CD14-positive monocyte (primary cell): ENCODE results near the gene PPP1R15B. TPM values are rescaled to one million over a fixed set of nuclear protein-coding genes. Genes with fewer than 3 reads are reported as not detected.

Experiments
- DNase-seq, 3 donors: peaks; one replicate each; pipeline ENCODE4 v3.0.0-alpha.2; 2011 to 2022
- H2AFZ ChIP-seq: 2 replicates; pipeline ENCODE4 v1.6.0; 2012; ENCODE audit warnings: mild to moderate bottlenecking, low read depth, low read length, inconsistent platforms; ENCODE audit not compliant: insufficient read depth, poor library complexity, severe bottlenecking
- H3K27ac ChIP-seq, 2 donors: 1 replicate in 1 of 2; 2 replicates in 1 of 2; pipeline ENCODE4 v1.5.1; 2012 to 2013; ENCODE audit warnings: low read length in 2 of 2, control low read depth in 1 of 2, inconsistent platforms in 1 of 2, low read depth in 1 of 2, mild to moderate bottlenecking in 1 of 2
- H3K27me3 ChIP-seq, 2 donors: one replicate each; pipeline versions ENCODE4 v1.6.0 to v1.6.1; 2011 to 2013; ENCODE audit warnings: low read length in 2 of 2; ENCODE audit not compliant: control insufficient read depth in 2 of 2, insufficient read depth in 2 of 2
- H3K36me3 ChIP-seq, 2 donors: replicated peaks in 1 of 2; 1 replicate in 1 of 2; 2 replicates in 1 of 2; pipeline versions ENCODE4 v1.5.1 to v1.6.1; 2012 to 2013; ENCODE audit warnings: low read length in 2 of 2, control low read depth in 1 of 2, inconsistent platforms in 1 of 2, mild to moderate bottlenecking in 1 of 2; ENCODE audit not compliant: insufficient read depth in 2 of 2, control insufficient read depth in 1 of 2
- H3K4me1 ChIP-seq, 2 donors: 1 replicate in 1 of 2; 2 replicates in 1 of 2; pipeline versions ENCODE4 v1.5.1 to v1.6.1; 2012 to 2013; ENCODE audit warnings: low read length in 2 of 2, control low read depth in 1 of 2, inconsistent platforms in 1 of 2, mild to moderate bottlenecking in 1 of 2, moderate library complexity in 1 of 2; ENCODE audit not compliant: insufficient read depth in 2 of 2, control insufficient read depth in 1 of 2
- H3K4me2 ChIP-seq: replicated peaks from 2 replicates; pipeline ENCODE3; 2012; ENCODE audit warnings: low read length, moderate library complexity, mild to moderate bottlenecking; ENCODE audit not compliant: poor library complexity, severe bottlenecking; ENCODE audit errors: extremely low read depth
- H3K4me3 ChIP-seq, 3 experiments: fragments of 200-600 bp in 1 of 3; sonication (generic) in 1 of 3; replicated peaks in 1 of 3; 1 replicate in 2 of 3; 2 replicates in 1 of 3; pipeline ENCODE4 v1.5.1; 2011 to 2013; ENCODE audit warnings: low read length in 3 of 3, mild to moderate bottlenecking in 3 of 3, control low read depth in 2 of 3, low read depth in 2 of 3, inconsistent platforms in 1 of 3, moderate library complexity in 1 of 3
- H3K79me2 ChIP-seq: 2 replicates; pipeline ENCODE4 v1.6.0; 2012; ENCODE audit warnings: mild to moderate bottlenecking, control low read depth, inconsistent platforms, low read length, moderate library complexity; ENCODE audit not compliant: insufficient read depth
- H3K9ac ChIP-seq: 2 replicates; pipeline ENCODE4 v1.6.0; 2017; ENCODE audit warnings: low read length, mild to moderate bottlenecking; ENCODE audit not compliant: insufficient read depth, poor library complexity, severe bottlenecking
- H3K9me3 ChIP-seq, 2 donors: replicated peaks in 1 of 2; 1 replicate in 1 of 2; 2 replicates in 1 of 2; pipeline versions ENCODE4 v1.5.1 to v1.6.1; 2012 to 2013; ENCODE audit warnings: low read length in 2 of 2, control low read depth in 1 of 2; ENCODE audit not compliant: control insufficient read depth in 1 of 2, insufficient read depth in 1 of 2
- H4K20me1 ChIP-seq: 2 replicates; pipeline ENCODE4 v1.6.0; 2012; ENCODE audit warnings: mild to moderate bottlenecking, low read length, control low read depth, moderate library complexity; ENCODE audit not compliant: insufficient read depth
- H3K27ac Mint-ChIP-seq, 7 donors: one replicate each; pipeline ENCODE4 v1.8.0; 2020; ENCODE audit warnings: mild to moderate bottlenecking in 7 of 7, mixed read lengths in 7 of 7, moderate library complexity in 6 of 7, inconsistent platforms in 2 of 7
- H3K27me3 Mint-ChIP-seq, 3 donors: one replicate each; pipeline ENCODE4 v1.8.0; 2021 to 2022; ENCODE audit warnings: low read depth in 3 of 3, mild to moderate bottlenecking in 3 of 3, mixed read lengths in 3 of 3, moderate library complexity in 3 of 3, inconsistent platforms in 1 of 3
- H3K36me3 Mint-ChIP-seq, 2 donors: one replicate each; pipeline ENCODE4 v1.8.0; 2020; ENCODE audit warnings: mixed read lengths in 2 of 2, inconsistent platforms in 1 of 2, mild to moderate bottlenecking in 1 of 2
- H3K4me1 Mint-ChIP-seq: one replicate; pipeline ENCODE4 v1.8.0; 2020; ENCODE audit warnings: mild to moderate bottlenecking, mixed read lengths
- H3K4me3 Mint-ChIP-seq, 2 donors: one replicate each; pipeline ENCODE4 v1.8.0; 2020; ENCODE audit warnings: mild to moderate bottlenecking in 2 of 2, mixed read lengths in 2 of 2, moderate library complexity in 1 of 2
- H3K9me3 Mint-ChIP-seq, 7 donors: one replicate each; pipeline ENCODE4 v1.8.0; 2020 to 2022; ENCODE audit warnings: mixed read lengths in 7 of 7, mild to moderate bottlenecking in 6 of 7, moderate library complexity in 6 of 7, inconsistent platforms in 2 of 7
- WGBS: methylation state at CpG from one replicate; pipeline ENCODE4 v1.1.5; 2013; ENCODE audit warnings: missing lambda C conversion rate; ENCODE audit not compliant: insufficient coverage; 5-methylcytosine and 5-hydroxymethylcytosine counted together
- intact Hi-C, 2 donors: fragments of 100-400 bp; cut with micrococcal nuclease; formaldehyde crosslinking; loops; one replicate each; pipeline versions ENCODE4 v1.15.0 to v1.15.1; 2023
- polyA plus RNA-seq, 3 donors: library from polyadenylated mRNA; depleted of rRNA in 1 of 3; unstranded in 2 of 3; stranded (reverse) in 1 of 3; fragments of 300-500 nt in 2 of 3; fragments of >200 nt in 1 of 3; fragmentation: Illumina TruSeq in 2 of 3; gene quantifications; 1 replicate in 2 of 3; 2 replicates in 1 of 3; pipeline ENCODE4 v1.2.3, GENCODE V29; 2012 to 2021
- TF ChIP-seq, protein P1 (sequence below): fragments of 200-600 bp; IDR thresholded peaks from one replicate; pipeline ENCODE4 v1.8.0; 2022; ENCODE audit warnings: antibody characterized with exemption, mild to moderate bottlenecking

The PPP1R15B gene
- polyA plus RNA-seq, 3 donors: 31.1 to 117 (median 31.8) TPM

DNA sequence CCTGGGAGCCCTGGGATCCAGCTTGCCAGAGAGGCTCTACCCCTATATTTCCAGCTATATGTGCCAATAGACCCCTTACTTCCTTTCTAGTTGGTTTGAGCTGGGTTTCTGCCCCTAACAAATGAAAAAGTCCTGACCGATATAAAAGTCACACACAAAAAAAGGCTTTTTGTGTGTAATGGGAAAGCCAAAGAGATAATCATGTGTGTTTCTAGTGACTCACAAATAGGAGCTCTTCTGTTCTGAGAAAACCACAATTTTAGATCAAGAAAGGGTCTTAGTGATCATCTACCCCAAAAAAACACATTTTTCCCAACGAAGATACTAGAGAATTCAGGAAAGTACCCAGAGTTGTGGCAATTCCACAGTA is 28.9 kb downstream of the PPP1R15B start:
- TF ChIP-seq, protein P1, sequence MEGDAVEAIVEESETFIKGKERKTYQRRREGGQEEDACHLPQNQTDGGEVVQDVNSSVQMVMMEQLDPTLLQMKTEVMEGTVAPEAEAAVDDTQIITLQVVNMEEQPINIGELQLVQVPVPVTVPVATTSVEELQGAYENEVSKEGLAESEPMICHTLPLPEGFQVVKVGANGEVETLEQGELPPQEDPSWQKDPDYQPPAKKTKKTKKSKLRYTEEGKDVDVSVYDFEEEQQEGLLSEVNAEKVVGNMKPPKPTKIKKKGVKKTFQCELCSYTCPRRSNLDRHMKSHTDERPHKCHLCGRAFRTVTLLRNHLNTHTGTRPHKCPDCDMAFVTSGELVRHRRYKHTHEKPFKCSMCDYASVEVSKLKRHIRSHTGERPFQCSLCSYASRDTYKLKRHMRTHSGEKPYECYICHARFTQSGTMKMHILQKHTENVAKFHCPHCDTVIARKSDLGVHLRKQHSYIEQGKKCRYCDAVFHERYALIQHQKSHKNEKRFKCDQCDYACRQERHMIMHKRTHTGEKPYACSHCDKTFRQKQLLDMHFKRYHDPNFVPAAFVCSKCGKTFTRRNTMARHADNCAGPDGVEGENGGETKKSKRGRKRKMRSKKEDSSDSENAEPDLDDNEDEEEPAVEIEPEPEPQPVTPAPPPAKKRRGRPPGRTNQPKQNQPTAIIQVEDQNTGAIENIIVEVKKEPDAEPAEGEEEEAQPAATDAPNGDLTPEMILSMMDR: no peak
- Histone ChIP-seq H3K36me3 (no peaks in the 10 kb centered on the region), H3K27ac (no peak overlapping the region), H3K27me3 (peaks cover 8 to 17% of the 10 kb centered on the region in 2 donors), H3K4me3 (peak overlapping the region in 2 of 3 experiments; percentile 48 to 72), H4K20me1 (no peaks in the 10 kb centered on the region), H3K9ac (peak overlapping the region; percentile 35), H3K9me3 (no peaks in the 10 kb centered on the region), H3K4me2 (peak overlapping the region; percentile 74), H2AFZ (peak overlapping the region; percentile 55), H3K4me1 (peaks cover 15 to 19% of the 10 kb centered on the region in 2 donors), H3K79me2 (no peaks in the 10 kb centered on the region)
- DNase-seq: no peak
- peaks cover 20 to 24% (median 23%) of the 10 kb centered on the region in 3 donors for H3K27me3 Mint-ChIP-seq
- no peak overlapping the region for H3K4me3 Mint-ChIP-seq
- intact Hi-C loops: no loop called here
- no CpG with 5 or more reads among the region's 2 CpGs for whole genome bisulfite sequencing
- H3K9me3 Mint-ChIP-seq: no peaks in the 10 kb centered on the region
- no peaks in the 10 kb centered on the region for H3K36me3 Mint-ChIP-seq
- H3K27ac Mint-ChIP-seq: no peak overlapping the region
- peaks cover 8% of the 10 kb centered on the region for H3K4me1 Mint-ChIP-seq

DNA sequence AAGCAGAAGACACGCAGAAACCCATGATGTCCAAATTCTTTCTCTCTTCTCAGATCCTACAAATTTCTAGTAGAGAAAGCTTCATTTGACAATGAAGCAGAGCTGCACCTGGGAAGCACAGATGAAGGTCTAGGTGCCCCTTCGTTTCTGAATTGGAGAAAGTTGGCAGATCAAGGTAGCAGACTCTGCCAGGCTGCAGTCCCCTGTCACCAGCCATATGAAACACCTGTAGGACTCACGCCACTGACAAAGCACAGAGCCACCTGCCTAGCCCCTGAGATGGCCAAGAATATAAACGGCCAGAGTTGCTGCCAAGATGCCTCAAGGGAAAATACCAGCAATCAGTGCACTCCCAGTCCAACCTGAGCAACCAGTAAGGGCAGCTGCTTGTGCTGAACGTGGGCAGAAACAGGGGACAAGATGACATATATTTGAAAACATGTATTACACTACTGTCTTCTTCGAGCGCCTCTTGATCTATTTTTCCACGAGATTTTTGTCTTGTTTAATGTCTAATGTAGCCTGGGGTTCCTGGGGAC is 31.3 kb downstream of the PPP1R15B start:
- peaks cover 23 to 28% (median 25%) of the 10 kb centered on the region in 3 donors for H3K27me3 Mint-ChIP-seq
- Histone ChIP-seq H3K27ac (no peak overlapping the region), H3K4me3 (no peak overlapping the region), H3K4me1 (peaks cover 21 to 25% of the 10 kb centered on the region in 2 donors), H3K9me3 (no peaks in the 10 kb centered on the region), H4K20me1 (no peaks in the 10 kb centered on the region), H3K9ac (no peak overlapping the region), H3K79me2 (no peaks in the 10 kb centered on the region), H3K27me3 (peaks cover 23 to 40% of the 10 kb centered on the region in 2 donors), H2AFZ (no peak overlapping the region), H3K36me3 (no peaks in the 10 kb centered on the region), H3K4me2 (no peak overlapping the region)
- peaks cover 0 to 4% (median 0%) of the 10 kb centered on the region in 7 donors for H3K9me3 Mint-ChIP-seq
- intact Hi-C loops: no loop called here
- TF ChIP-seq, protein P1: no peak
- peaks cover 16% of the 10 kb centered on the region for H3K4me1 Mint-ChIP-seq
- DNase-seq: no peak
- peak overlapping the region in 1 of 2 donors; percentile 18 for H3K4me3 Mint-ChIP-seq
- 90% methylated on average over 2 of the region's 8 CpGs for WGBS
- no peak overlapping the region for H3K27ac Mint-ChIP-seq
- peaks cover 0 to 3% of the 10 kb centered on the region in 2 donors for H3K36me3 Mint-ChIP-seq
